KMS-11 (cell line): ENCODE results near the gene ISY1.

Experiments
- H2AFZ ChIP-seq: fragments of 200-600 bp; sonication (generic); 2 replicates; pipeline ENCODE4 v1.6.1; 2016; ENCODE audit warnings: antibody characterized with exemption, mixed run types, low read depth
- H3K27ac ChIP-seq: fragments of 200-600 bp; sonication (generic); 2 replicates; pipeline ENCODE4 v1.6.1; 2016; ENCODE audit warnings: mild to moderate bottlenecking, mixed run types
- H3K27me3 ChIP-seq: fragments of 200-600 bp; sonication (generic); 2 replicates; pipeline ENCODE4 v1.6.1; 2017; ENCODE audit warnings: mild to moderate bottlenecking, low read depth, mixed run types, moderate library complexity; ENCODE audit not compliant: insufficient read depth
- H3K36me3 ChIP-seq: fragments of 200-600 bp; sonication (generic); 2 replicates; pipeline ENCODE4 v1.6.1; 2017; ENCODE audit warnings: mild to moderate bottlenecking, mixed run types; ENCODE audit not compliant: insufficient read depth
- H3K4me1 ChIP-seq: fragments of 200-600 bp; sonication (generic); 2 replicates; pipeline ENCODE4 v1.6.1; 2016; ENCODE audit warnings: mild to moderate bottlenecking, low read depth, mixed run types; ENCODE audit not compliant: poor library complexity, severe bottlenecking
- H3K4me2 ChIP-seq: fragments of 200-600 bp; sonication (generic); 2 replicates; pipeline ENCODE4 v1.7.0; 2016; ENCODE audit warnings: mild to moderate bottlenecking, mixed run types
- H3K4me3 ChIP-seq: fragments of 200-600 bp; sonication (generic); IDR thresholded peaks from 2 replicates; pipeline ENCODE4 v1.6.1; 2017; ENCODE audit warnings: low read depth, low read length, mixed read lengths; ENCODE audit not compliant: insufficient read depth
- H3K79me2 ChIP-seq: fragments of 200-600 bp; sonication (generic); 2 replicates; pipeline ENCODE4 v1.6.1; 2016; ENCODE audit warnings: low read depth, mixed run types; ENCODE audit not compliant: insufficient read depth
- H3K9ac ChIP-seq: fragments of 200-600 bp; sonication (generic); 2 replicates; pipeline ENCODE4 v1.6.1; 2016; ENCODE audit warnings: mild to moderate bottlenecking, mixed run types
- H4K20me1 ChIP-seq: fragments of 200-600 bp; sonication (generic); 2 replicates; pipeline ENCODE4 v1.6.1; 2016; ENCODE audit warnings: mild to moderate bottlenecking, mixed run types; ENCODE audit not compliant: insufficient read depth
- CTCF ChIP-seq: fragments of 200-600 bp; sonication (generic); conservative IDR thresholded peaks from 2 replicates; pipeline ENCODE4 v1.6.1; 2017; ENCODE audit warnings: low read depth, mild to moderate bottlenecking, antibody characterized with exemption, low read length, moderate library complexity, mixed read lengths

Gene ISY1

GRCh38 chr3:129085818-129086217 is 75.0 kb downstream of the ISY1 start:
- Histone ChIP-seq H3K36me3 (no peaks in the 10 kb centered on the region), H3K4me1 (no peaks in the 10 kb centered on the region), H3K4me2 (no peak overlapping the region), H3K27ac (no peak overlapping the region), H4K20me1 (no peaks in the 10 kb centered on the region), H3K79me2 (no peaks in the 10 kb centered on the region), H2AFZ (no peak overlapping the region), H3K27me3 (no peaks in the 10 kb centered on the region), H3K4me3 (no peak overlapping the region), H3K9ac (no peak overlapping the region)
- TF ChIP-seq CTCF: no peak

- no peak for TF ChIP-seq CTCF
- H3K4me1 ChIP-seq: no peaks in the 10 kb centered on the region
These were observed 75.6 kb downstream of the ISY1 start for GRCh38 chr3:129085165-129085715.

GRCh38 chr3:129084501-129084900 is 76.4 kb downstream of the ISY1 start:
- no peaks in the 10 kb centered on the region for H3K79me2 ChIP-seq
- H3K36me3 ChIP-seq: no peaks in the 10 kb centered on the region
- no peaks in the 10 kb centered on the region for H3K27me3 ChIP-seq
- no peak overlapping the region for H3K4me2 ChIP-seq
- H3K27ac ChIP-seq: no peak overlapping the region
- no peak for TF ChIP-seq CTCF
- H3K9ac ChIP-seq: no peak overlapping the region
- no peaks in the 10 kb centered on the region for H4K20me1 ChIP-seq
- H3K4me3 ChIP-seq: no peak overlapping the region
- no peak overlapping the region for H2AFZ ChIP-seq
- H3K4me1 ChIP-seq: no peaks in the 10 kb centered on the region

More at GRCh38 chr3:129085165-129085715, 75.6 kb downstream of the ISY1 start:
- H3K4me3 ChIP-seq: no peak overlapping the region
- H3K27me3 ChIP-seq: no peaks in the 10 kb centered on the region
- H3K79me2 ChIP-seq: no peaks in the 10 kb centered on the region
- H4K20me1 ChIP-seq: no peaks in the 10 kb centered on the region
- H3K4me2 ChIP-seq: no peak overlapping the region
- H2AFZ ChIP-seq: no peak overlapping the region
- H3K36me3 ChIP-seq: no peaks in the 10 kb centered on the region
- H3K27ac ChIP-seq: no peak overlapping the region
- no peak overlapping the region for H3K9ac ChIP-seq

- no peak overlapping the region for H2AFZ ChIP-seq
- no peak overlapping the region for H3K9ac ChIP-seq
- no peaks in the 10 kb centered on the region for H3K79me2 ChIP-seq
- no peaks in the 10 kb centered on the region for H4K20me1 ChIP-seq
- no peak overlapping the region for H3K4me2 ChIP-seq
- H3K4me1 ChIP-seq: no peaks in the 10 kb centered on the region
- H3K4me3 ChIP-seq: no peak overlapping the region
- H3K36me3 ChIP-seq: no peaks in the 10 kb centered on the region
- TF ChIP-seq CTCF: no peak
- H3K27me3 ChIP-seq: no peaks in the 10 kb centered on the region
- H3K27ac ChIP-seq: no peak overlapping the region
These were observed 78.8 kb downstream of the ISY1 start for GRCh38 chr3:129082026-129082425.
